RWPE1 (cell line): ENCODE data around the gene MSANTD1.

Source experiments
- CTCF ChIA-PET: fragments of 350-600 bp; sonication (Branson Sonifier 250); formaldehyde crosslinking; extraction: SDS; loops from one replicate; lab custom pipeline; 2021; lab: Yijun Ruan, JAX
- POLR2A ChIA-PET: fragments of 400-600 bp; formaldehyde crosslinking; extraction: SDS; loops from one replicate; lab custom pipeline; 2020; ENCODE audit warnings: antibody characterized with exemption; ENCODE audit not compliant: low non-redundant PET; lab: Yijun Ruan, JAX
- DNase-seq: peaks from one replicate; pipeline ENCODE4 v3.0.0; 2012; ENCODE audit warnings: low spot score
- H3K27ac ChIP-seq: fragments of 450-650 bp; 2 replicates; pipeline ENCODE4 v1.5.1; 2017
- CTCF ChIP-seq: fragments of 450-650 bp; conservative IDR thresholded peaks from 2 replicates; pipeline ENCODE4 v1.5.1; 2017; ENCODE audit warnings: low read depth, mild to moderate bottlenecking

The MSANTD1 gene

GRCh38 chr4:3203971-3204431, 45.0 kb upstream of the MSANTD1 start:
- ChIA-PET CTCF (no interaction called here), POLR2A (no interaction called here)
- no peak for DNase-seq
- no peak overlapping the region for H3K27ac ChIP-seq
- TF ChIP-seq CTCF = no peak

- POLR2A ChIA-PET = no interaction called here
- CTCF ChIA-PET = interaction anchor here (0.7 kb wide), 1 partner anchor 142 kb away, joined by 3 read pairs; no protein-coding TSS in a partner anchor
- H3K27ac ChIP-seq = no peak overlapping the region
- no peak for DNase-seq
- no peak for TF ChIP-seq CTCF
Measured at GRCh38 chr4:3205995-3206394, 43.0 kb upstream of the MSANTD1 start.

- POLR2A ChIA-PET = no interaction called here
- CTCF ChIA-PET = no interaction called here
- no peak for TF ChIP-seq CTCF
- DNase-seq = no peak
- H3K27ac ChIP-seq = no peak overlapping the region
Measured at GRCh38 chr4:3206439-3207100, 42.4 kb upstream of the MSANTD1 start.

- no peak for DNase-seq
- TF ChIP-seq CTCF = no peak
- no peak overlapping the region for H3K27ac ChIP-seq
- POLR2A ChIA-PET = no interaction called here
- CTCF ChIA-PET = interaction anchor here (0.6 kb wide), 2 partner anchors 526 to 1045 kb away, joined by 4 to 6 read pairs; no protein-coding TSS in a partner anchor
Measured at GRCh38 chr4:3207531-3208037, 41.4 kb upstream of the MSANTD1 start.

GRCh38 chr4:3208826-3209225, 40.1 kb upstream of the MSANTD1 start:
- DNase-seq = no peak
- H3K27ac ChIP-seq = no peak overlapping the region
- TF ChIP-seq CTCF = no peak
- ChIA-PET CTCF (interaction anchor here (0.6 kb wide), 1 partner anchor 1552 kb away, joined by 5 read pairs; no protein-coding TSS in a partner anchor), POLR2A (no interaction called here)

- no peak for DNase-seq
- ChIA-PET POLR2A (interaction anchor here (0.6 kb wide), 1 partner anchor 110 kb away, joined by 3 read pairs; no protein-coding TSS in a partner anchor), CTCF (no interaction called here)
- TF ChIP-seq CTCF = no peak
- H3K27ac ChIP-seq = no peak overlapping the region
Measured at GRCh38 chr4:3209551-3210325, 39.2 kb upstream of the MSANTD1 start.
